NCI-H187 treated with DMSO at 0.1 percent for 48 hours (cell line): ENCODE results near the gene COL24A1.

Experiments used
- DNase-seq: peaks from one replicate; lab custom pipeline; 2025; lab: John Stamatoyannopoulos, UW

The COL24A1 gene

GRCh38 chr1:85683292-85684025, 473.1 kb downstream of the COL24A1 start:
- DNase-seq, result no peak

DNA sequence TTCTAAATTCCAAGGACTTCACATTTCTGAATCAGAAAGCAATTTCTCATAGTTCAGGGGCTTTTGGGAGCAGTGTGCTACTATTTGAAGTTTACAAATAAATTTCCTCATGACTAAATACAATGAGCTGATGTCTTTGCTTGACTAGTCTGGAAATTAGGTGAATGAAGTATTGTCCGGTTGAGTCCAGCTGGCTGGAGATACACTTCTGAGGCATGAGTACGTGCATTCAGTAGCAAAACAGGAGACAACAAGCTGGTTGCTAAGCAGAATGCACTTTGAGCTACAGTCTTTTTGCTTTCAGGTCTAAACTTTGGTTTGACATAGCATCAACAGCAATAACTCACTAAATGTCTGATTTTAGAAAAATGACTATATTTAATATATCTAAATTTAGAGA, 475.5 kb downstream of the COL24A1 start:
- DNase-seq, result no peak
